BLaER1 treated with 17β-estradiol and CSF1 and Interleukin-3, amounts not matched to agents 10 nM and 100 nM (cell line): ENCODE data around the gene RHBDL3.
A peak's percentile ranks its signal among the peaks of the same experiment; 100 is the strongest.

ENCODE experiments used
- H3K27ac ChIP-seq, 11 experiments: shearing (Covaris generic); formaldehyde crosslinking; 2 replicates each; pipeline ENCODE4 v1.8.1; 2022
- H3K27me3 ChIP-seq, 11 experiments: shearing (Covaris generic); formaldehyde crosslinking; 2 replicates each; pipeline ENCODE4 v1.8.1; 2022
- H3K36me3 ChIP-seq, 11 experiments: shearing (Covaris generic); formaldehyde crosslinking; 2 replicates each; pipeline ENCODE4 v1.8.1; 2022
- H3K4me1 ChIP-seq, 10 experiments: shearing (Covaris generic); formaldehyde crosslinking; 2 replicates each; pipeline ENCODE4 v1.8.1; 2022
- H3K4me2 ChIP-seq, 11 experiments: shearing (Covaris generic); formaldehyde crosslinking; 2 replicates each; pipeline ENCODE4 v1.8.1; 2022
- H3K4me3 ChIP-seq, 10 experiments: shearing (Covaris generic); formaldehyde crosslinking; 2 replicates each; pipeline ENCODE4 v1.8.1; 2022
- H3K9ac ChIP-seq, 11 experiments: shearing (Covaris generic); formaldehyde crosslinking; 2 replicates each; pipeline ENCODE4 v1.8.1; 2022
- H3K9me3 ChIP-seq, 11 experiments: shearing (Covaris generic); formaldehyde crosslinking; replicated peaks in 1 of 11; 2 replicates each; pipeline ENCODE4 v1.8.1; 2022
- H4K20me1 ChIP-seq, 11 experiments: shearing (Covaris generic); formaldehyde crosslinking; 2 replicates each; pipeline ENCODE4 v1.8.1; 2022
- Cebpa-rat ChIP-seq, 11 experiments: shearing (Covaris generic); IDR thresholded peaks; 2 replicates each; pipeline ENCODE4 v1.8.1; 2022

The RHBDL3 gene

DNA sequence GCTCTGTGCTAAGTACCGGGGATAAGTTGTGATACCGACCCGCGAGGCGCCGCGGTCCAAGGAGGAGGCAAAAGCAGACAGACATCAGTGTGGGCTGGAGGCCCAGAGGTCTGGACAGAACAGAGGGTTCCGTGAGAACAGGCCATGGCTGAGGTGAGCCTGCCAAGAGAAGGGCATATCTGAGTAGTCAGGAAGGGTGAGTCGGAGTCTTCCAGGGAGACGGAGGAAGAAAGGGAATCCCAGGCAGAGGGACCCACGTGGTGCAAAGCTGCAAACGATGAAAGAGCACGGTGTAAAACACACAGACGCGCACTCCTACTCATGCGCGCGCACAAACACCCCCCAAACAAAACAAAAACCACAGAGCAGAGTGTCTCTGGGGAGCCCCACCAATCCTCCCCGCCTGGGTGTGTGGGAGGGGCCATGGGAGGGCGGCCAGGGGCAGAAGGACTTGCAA, 18.1 kb downstream of the RHBDL3 start:
- peaks cover 38 to 59% (median 56%) of the 10 kb centered on the region in 10 experiments for H3K4me1 ChIP-seq
- TF ChIP-seq Cebpa-rat (IDR thresholded peaks at IDR 0.05) = no peak
- H3K27ac ChIP-seq = peak overlapping the region in 3 of 11 experiments; percentile 24 to 38 (median 37); a peak in 3 of 22 replicates
- peaks cover 0 to 16% (median 0%) of the 10 kb centered on the region in 11 experiments; a peak in 4 of 22 replicates for H3K27me3 ChIP-seq
- peak overlapping the region; percentile 69 to 89 (median 84) for H3K4me2 ChIP-seq
- H3K9me3 ChIP-seq = no peaks in the 10 kb centered on the region
- H4K20me1 ChIP-seq = peaks cover 0 to 6% (median 0%) of the 10 kb centered on the region in 11 experiments; a peak in 1 of 22 replicates
- no peaks in the 10 kb centered on the region for H3K36me3 ChIP-seq
- H3K9ac ChIP-seq = peak overlapping the region in 8 of 11 experiments; percentile 16 to 30 (median 26); a peak in 7 of 22 replicates
- H3K4me3 ChIP-seq = peak overlapping the region in 2 of 10 experiments; percentile 22 to 31; a peak in 1 of 20 replicates

DNA sequence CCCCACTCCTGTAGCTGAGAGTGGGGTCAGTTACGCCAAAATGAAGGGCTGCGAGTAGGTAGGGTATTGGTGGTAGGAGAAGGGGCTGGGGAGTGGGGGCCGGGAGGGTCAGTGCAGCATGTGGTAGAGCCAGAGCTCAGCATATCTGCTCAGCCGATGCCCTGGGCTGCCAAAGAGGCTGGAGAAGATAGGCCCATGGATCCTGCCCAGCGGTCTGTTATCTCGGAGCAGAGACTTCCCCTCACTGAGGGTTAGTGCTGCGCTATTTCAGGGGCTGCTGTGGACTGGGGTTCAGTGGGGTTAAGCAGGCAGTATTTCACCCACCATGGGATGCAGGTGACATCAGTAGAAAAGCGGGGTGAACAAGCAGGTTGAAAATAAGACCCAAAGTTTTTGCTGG, 19.7 kb downstream of the RHBDL3 start:
- Histone ChIP-seq H3K36me3 (no peaks in the 10 kb centered on the region), H3K27ac (peak overlapping the region in 1 of 11 experiments; percentile 68; a peak in 1 of 22 replicates), H3K4me3 (no peak overlapping the region), H3K27me3 (peaks cover 0 to 16% (median 0%) of the 10 kb centered on the region in 11 experiments; a peak in 4 of 22 replicates), H3K4me1 (peaks cover 48 to 74% (median 71%) of the 10 kb centered on the region in 10 experiments), H4K20me1 (peaks cover 0 to 6% (median 0%) of the 10 kb centered on the region in 11 experiments; a peak in 1 of 22 replicates), H3K9ac (peak overlapping the region in 2 of 11 experiments; percentile 11 to 18; a peak in 1 of 22 replicates), H3K9me3 (no peaks in the 10 kb centered on the region), H3K4me2 (peak overlapping the region in 10 of 11 experiments; percentile 28 to 89 (median 86); a peak in 20 of 22 replicates)
- TF ChIP-seq Cebpa-rat (IDR thresholded peaks at IDR 0.05) = no peak

GRCh38 chr17:32285746-32286517, 20.3 kb downstream of the RHBDL3 start:
- peak overlapping the region in 6 of 11 experiments; percentile 0 to 68 (median 37); a peak in 9 of 22 replicates for H3K27ac ChIP-seq
- peak overlapping the region in 4 of 11 experiments; percentile 8 to 51 (median 14); a peak in 4 of 22 replicates for H3K9ac ChIP-seq
- no peak for TF ChIP-seq Cebpa-rat (IDR thresholded peaks at IDR 0.05)
- peaks cover 48 to 81% (median 77%) of the 10 kb centered on the region in 10 experiments for H3K4me1 ChIP-seq
- H4K20me1 ChIP-seq = peaks cover 0 to 6% (median 0%) of the 10 kb centered on the region in 11 experiments; a peak in 1 of 22 replicates
- no peaks in the 10 kb centered on the region for H3K36me3 ChIP-seq
- peaks cover 0 to 16% (median 0%) of the 10 kb centered on the region in 11 experiments; a peak in 4 of 22 replicates for H3K27me3 ChIP-seq
- H3K9me3 ChIP-seq = no peaks in the 10 kb centered on the region
- no peak overlapping the region for H3K4me3 ChIP-seq
- peak overlapping the region; percentile 27 to 89 (median 85); a peak in 21 of 22 replicates for H3K4me2 ChIP-seq

DNA sequence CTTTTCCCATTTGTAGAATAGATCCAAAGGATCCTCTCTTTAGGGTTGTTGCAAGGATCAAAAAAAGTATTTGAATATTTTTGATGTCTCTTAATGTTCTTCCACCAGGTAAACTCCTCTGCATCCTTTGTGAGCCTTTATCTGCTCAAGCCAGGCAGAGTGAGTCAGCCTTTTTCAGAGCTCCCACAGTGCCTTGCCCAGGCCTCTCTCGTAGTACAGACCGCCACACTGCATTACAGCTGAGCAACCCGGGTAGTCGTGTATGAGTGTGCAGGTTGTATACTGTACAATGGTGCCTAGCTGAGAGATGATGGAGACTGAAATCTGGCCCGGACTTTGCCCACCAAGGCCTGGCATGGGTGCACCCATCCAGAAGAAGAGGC, 20.9 kb downstream of the RHBDL3 start:
- peaks cover 48 to 82% (median 77%) of the 10 kb centered on the region in 10 experiments for H3K4me1 ChIP-seq
- peaks cover 0 to 6% (median 0%) of the 10 kb centered on the region in 11 experiments; a peak in 1 of 22 replicates for H4K20me1 ChIP-seq
- H3K9ac ChIP-seq = peak overlapping the region in 3 of 11 experiments; percentile 8 to 51 (median 11); a peak in 2 of 22 replicates
- no peak for TF ChIP-seq Cebpa-rat (IDR thresholded peaks at IDR 0.05)
- peak overlapping the region in 6 of 11 experiments; percentile 0 to 68 (median 37); a peak in 7 of 22 replicates for H3K27ac ChIP-seq
- no peaks in the 10 kb centered on the region for H3K36me3 ChIP-seq
- peak overlapping the region in 10 of 11 experiments; percentile 28 to 89 (median 86); a peak in 20 of 22 replicates for H3K4me2 ChIP-seq
- H3K27me3 ChIP-seq = peaks cover 0 to 16% (median 0%) of the 10 kb centered on the region in 11 experiments; a peak in 4 of 22 replicates
- H3K4me3 ChIP-seq = no peak overlapping the region
- H3K9me3 ChIP-seq = no peaks in the 10 kb centered on the region

- H3K4me3 ChIP-seq = no peak overlapping the region
- TF ChIP-seq Cebpa-rat (IDR thresholded peaks at IDR 0.05) = no peak
- H3K9ac ChIP-seq = 0 out of 22 replicates have a peak overlapping the region, but pooled peaks of 3 of the 11 experiments have one; percentile 11 to 27 (median 23)
- H3K36me3 ChIP-seq = no peaks in the 10 kb centered on the region
- peaks cover 53 to 96% (median 88%) of the 10 kb centered on the region in 10 experiments for H3K4me1 ChIP-seq
- peak overlapping the region; percentile 64 to 92 (median 86) for H3K4me2 ChIP-seq
- H3K27ac ChIP-seq = peak overlapping the region in 6 of 11 experiments; percentile 7 to 64 (median 43); a peak in 12 of 22 replicates
- peaks cover 0 to 6% (median 0%) of the 10 kb centered on the region in 11 experiments; a peak in 1 of 22 replicates for H4K20me1 ChIP-seq
- H3K9me3 ChIP-seq = no peaks in the 10 kb centered on the region
- H3K27me3 ChIP-seq = peaks cover 0 to 16% (median 0%) of the 10 kb centered on the region in 11 experiments; a peak in 4 of 22 replicates
These were observed 22.3 kb downstream of the RHBDL3 start for GRCh38 chr17:32287804-32288511.

DNA sequence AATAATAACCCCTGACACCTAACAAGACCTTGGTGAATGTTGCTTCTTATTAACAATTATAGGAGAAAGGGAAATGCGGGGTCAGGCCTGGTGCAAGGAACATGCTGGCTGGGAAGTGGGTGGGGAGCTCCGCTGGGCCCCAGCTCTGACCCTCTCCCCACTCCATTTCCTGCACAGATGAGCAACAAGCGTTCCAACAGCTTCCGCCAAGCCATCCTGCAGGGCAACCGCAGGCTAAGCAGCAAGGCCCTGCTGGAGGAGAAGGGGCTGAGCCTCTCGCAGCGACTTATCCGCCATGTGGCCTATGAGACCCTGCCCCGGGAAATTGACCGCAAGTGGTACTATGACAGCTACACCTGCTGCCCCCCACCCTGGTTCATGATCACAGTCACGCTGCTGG, 23.0 kb downstream of the RHBDL3 start:
- Histone ChIP-seq H3K27ac (peak overlapping the region in 7 of 11 experiments; percentile 7 to 64 (median 47); a peak in 13 of 22 replicates), H3K27me3 (peaks cover 0 to 16% (median 0%) of the 10 kb centered on the region in 11 experiments; a peak in 4 of 22 replicates), H3K4me3 (0 out of 20 replicates have a peak overlapping the region, but pooled peaks of 1 of the 10 experiments have one; percentile 17), H3K36me3 (no peaks in the 10 kb centered on the region), H3K9me3 (no peaks in the 10 kb centered on the region), H3K9ac (peak overlapping the region in 4 of 11 experiments; percentile 11 to 37 (median 25); a peak in 3 of 22 replicates), H3K4me1 (peaks cover 53 to 96% (median 90%) of the 10 kb centered on the region in 10 experiments), H4K20me1 (peaks cover 0 to 6% (median 0%) of the 10 kb centered on the region in 11 experiments; a peak in 1 of 22 replicates), H3K4me2 (peak overlapping the region; percentile 64 to 92 (median 86))
- TF ChIP-seq Cebpa-rat (IDR thresholded peaks at IDR 0.05) = no peak

DNA sequence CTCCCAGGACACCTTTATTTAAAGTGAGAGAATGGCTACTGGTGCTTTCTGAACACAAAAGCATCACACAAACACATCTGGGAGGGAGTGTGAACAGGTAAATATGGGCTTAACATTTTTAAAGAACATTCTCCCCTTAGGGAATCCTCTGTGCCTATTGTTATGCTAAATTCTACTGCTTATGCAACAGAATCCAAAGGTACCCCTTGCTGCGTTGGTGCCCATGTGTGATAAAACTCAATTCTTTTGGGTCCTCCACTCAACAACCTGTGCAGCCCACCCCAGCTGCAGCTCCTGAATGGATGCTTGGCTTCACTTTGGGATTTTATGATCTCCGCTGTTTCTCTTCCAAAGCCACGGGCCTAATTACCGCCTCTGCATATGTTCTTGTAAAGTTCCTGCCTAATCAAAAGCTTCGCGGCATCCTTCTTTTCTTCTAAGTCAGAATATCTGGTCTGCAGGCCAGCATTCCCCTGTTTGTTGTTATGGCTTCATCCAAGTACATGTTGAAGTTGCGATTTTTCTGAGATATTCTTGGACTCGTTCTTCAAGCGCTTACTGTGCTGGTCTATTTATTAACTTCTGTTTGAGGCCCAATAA, 23.9 kb downstream of the RHBDL3 start:
- Histone ChIP-seq H3K27ac (peak overlapping the region in 3 of 11 experiments; percentile 7 to 47 (median 47); a peak in 2 of 22 replicates), H4K20me1 (peaks cover 0 to 2% (median 0%) of the 10 kb centered on the region in 11 experiments; a peak in 1 of 22 replicates)

More for the DNA sequence above, 23.9 kb downstream of the RHBDL3 start:
- peaks cover 0 to 6% (median 0%) of the 10 kb centered on the region in 11 experiments; a peak in 3 of 22 replicates for H3K27me3 ChIP-seq
- H3K4me2 ChIP-seq = peak overlapping the region; percentile 64 to 92 (median 86)
- no peaks in the 10 kb centered on the region for H3K9me3 ChIP-seq
- TF ChIP-seq Cebpa-rat (IDR thresholded peaks at IDR 0.05) = no peak
- no peak overlapping the region for H3K9ac ChIP-seq
- peaks cover 43 to 92% (median 81%) of the 10 kb centered on the region in 10 experiments for H3K4me1 ChIP-seq
- H3K36me3 ChIP-seq = no peaks in the 10 kb centered on the region
- no peak overlapping the region for H3K4me3 ChIP-seq
